ENCODE data around the gene GTF3C4.

The GTF3C4 gene

GRCh38 chr9:132740526-132741309 is 70.5 kb downstream of the GTF3C4 start:
- H3K4me2 ChIP-seq (ENCODE audit: low read length): no peak overlapping the region
- no peaks in the 10 kb centered on the region for H3K9me3 ChIP-seq (ENCODE audit: control insufficient read depth, insufficient read depth, low read length)
- H3F3A ChIP-seq (ENCODE audit: control insufficient read depth, insufficient read depth): no peaks in the 10 kb centered on the region
- no peaks in the 10 kb centered on the region for H3K36me3 ChIP-seq (ENCODE audit: control insufficient read depth, low read length)
- TF ChIP-seq CTCF (IDR thresholded peaks at IDR 0.05; ENCODE audit: low read depth, low read length, poor library complexity, severe bottlenecking): no peak
- no peak for TF ChIP-seq EZH2phosphoT487 (IDR thresholded peaks at IDR 0.05; ENCODE audit: borderline replicate concordance, low read length)
- no peaks in the 10 kb centered on the region for H4K20me1 ChIP-seq (ENCODE audit: control insufficient read depth, insufficient read depth, low read depth, low read length)
- no peaks in the 10 kb centered on the region for H3K9me2 ChIP-seq (replicated peaks; ENCODE audit: control insufficient read depth, low read length)
- H3K27me3 ChIP-seq (ENCODE audit: control insufficient read depth, low read length): peaks cover 11% of the 10 kb centered on the region
- no peaks in the 10 kb centered on the region for H3K4me1 ChIP-seq (ENCODE audit: control insufficient read depth, low read length)
- H3K79me2 ChIP-seq (ENCODE audit: control insufficient read depth, low read length): no peaks in the 10 kb centered on the region
- no peak overlapping the region for H3K27ac ChIP-seq (ENCODE audit: low read depth, low read length)
- no peak overlapping the region for H3K4me3 ChIP-seq (ENCODE audit: low read length)

- Histone ChIP-seq H3K9me2 (replicated peaks; ENCODE audit: control insufficient read depth, low read length) (no peaks in the 10 kb centered on the region), H3F3A (ENCODE audit: control insufficient read depth, insufficient read depth) (no peaks in the 10 kb centered on the region), H3K4me1 (ENCODE audit: control insufficient read depth, low read length) (no peaks in the 10 kb centered on the region), H4K20me1 (ENCODE audit: control insufficient read depth, insufficient read depth, low read depth, low read length) (no peaks in the 10 kb centered on the region), H3K36me3 (ENCODE audit: control insufficient read depth, low read length) (no peaks in the 10 kb centered on the region), H3K79me2 (ENCODE audit: control insufficient read depth, low read length) (no peaks in the 10 kb centered on the region), H3K27me3 (ENCODE audit: control insufficient read depth, low read length) (peaks cover 12% of the 10 kb centered on the region), H3K4me3 (ENCODE audit: low read length) (no peak overlapping the region), H3K4me2 (ENCODE audit: low read length) (no peak overlapping the region), H3K9me3 (ENCODE audit: control insufficient read depth, insufficient read depth, low read length) (no peaks in the 10 kb centered on the region), H3K27ac (ENCODE audit: low read depth, low read length) (no peak overlapping the region)
- TF ChIP-seq EZH2phosphoT487 (IDR thresholded peaks at IDR 0.05; ENCODE audit: borderline replicate concordance, low read length) (no peak), CTCF (IDR thresholded peaks at IDR 0.05; ENCODE audit: low read depth, low read length, poor library complexity, severe bottlenecking) (no peak)
Observed at GRCh38 chr9:132742821-132743311, 72.6 kb downstream of the GTF3C4 start.

GRCh38 chr9:132743931-132744479 is 73.7 kb downstream of the GTF3C4 start:
- no peaks in the 10 kb centered on the region for H4K20me1 ChIP-seq (ENCODE audit: control insufficient read depth, insufficient read depth, low read depth, low read length)
- no peaks in the 10 kb centered on the region for H3F3A ChIP-seq (ENCODE audit: control insufficient read depth, insufficient read depth)
- H3K36me3 ChIP-seq (ENCODE audit: control insufficient read depth, low read length): no peaks in the 10 kb centered on the region
- H3K27ac ChIP-seq (ENCODE audit: low read depth, low read length): no peak overlapping the region
- H3K9me3 ChIP-seq (ENCODE audit: control insufficient read depth, insufficient read depth, low read length): no peaks in the 10 kb centered on the region
- H3K27me3 ChIP-seq (ENCODE audit: control insufficient read depth, low read length): peaks cover 12% of the 10 kb centered on the region
- H3K79me2 ChIP-seq (ENCODE audit: control insufficient read depth, low read length): no peaks in the 10 kb centered on the region
- no peak for TF ChIP-seq CTCF (IDR thresholded peaks at IDR 0.05; ENCODE audit: low read depth, low read length, poor library complexity, severe bottlenecking)
- TF ChIP-seq EZH2phosphoT487 (IDR thresholded peaks at IDR 0.05; ENCODE audit: borderline replicate concordance, low read length): no peak
- H3K4me3 ChIP-seq (ENCODE audit: low read length): no peak overlapping the region
- H3K4me2 ChIP-seq (ENCODE audit: low read length): no peak overlapping the region
- no peaks in the 10 kb centered on the region for H3K4me1 ChIP-seq (ENCODE audit: control insufficient read depth, low read length)
- no peaks in the 10 kb centered on the region for H3K9me2 ChIP-seq (replicated peaks; ENCODE audit: control insufficient read depth, low read length)
